Activated CD8-positive, alpha-beta memory T cell treated with anti-CD3 and anti-CD28 coated beads, Interleukin-2, amount 50 U/mL, for 4 hours (primary cell): ENCODE results near the gene ATP1A1.

ENCODE experiments used
- DNase-seq: peaks from one replicate; pipeline ENCODE4 v3.0.0-alpha.2; 2020

Gene ATP1A1

DNA sequence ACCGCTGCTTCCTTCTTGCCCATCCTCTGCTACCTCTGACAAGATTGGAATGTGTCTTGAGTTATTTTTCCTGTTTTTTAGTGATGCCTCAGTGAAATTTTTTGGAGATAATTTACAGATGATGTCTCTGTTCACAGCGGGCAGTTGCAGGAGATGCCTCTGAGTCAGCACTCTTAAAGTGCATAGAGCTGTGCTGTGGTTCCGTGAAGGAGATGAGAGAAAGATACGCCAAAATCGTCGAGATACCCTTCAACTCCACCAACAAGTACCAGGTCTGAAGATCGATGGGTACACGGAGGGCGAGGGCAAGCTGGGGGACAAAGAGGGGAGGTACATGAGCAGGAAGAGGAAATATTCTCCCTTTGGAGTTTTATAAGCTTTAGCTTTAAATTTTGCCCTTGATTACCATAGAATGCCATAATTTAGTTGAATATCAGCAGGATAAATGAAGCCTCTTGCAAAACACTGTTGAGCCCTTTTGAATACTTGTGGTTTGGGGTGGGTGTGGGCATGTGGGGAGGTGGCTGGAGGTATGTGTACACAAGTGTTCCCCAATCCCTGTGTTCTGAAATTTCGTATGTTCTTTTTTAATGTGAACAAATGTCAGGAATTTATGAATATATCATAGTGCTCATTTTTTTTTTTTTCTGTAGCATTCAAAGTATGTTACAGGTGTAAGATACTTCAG is 19.8 kb downstream of the ATP1A1 start:
- no peak for DNase-seq

DNA sequence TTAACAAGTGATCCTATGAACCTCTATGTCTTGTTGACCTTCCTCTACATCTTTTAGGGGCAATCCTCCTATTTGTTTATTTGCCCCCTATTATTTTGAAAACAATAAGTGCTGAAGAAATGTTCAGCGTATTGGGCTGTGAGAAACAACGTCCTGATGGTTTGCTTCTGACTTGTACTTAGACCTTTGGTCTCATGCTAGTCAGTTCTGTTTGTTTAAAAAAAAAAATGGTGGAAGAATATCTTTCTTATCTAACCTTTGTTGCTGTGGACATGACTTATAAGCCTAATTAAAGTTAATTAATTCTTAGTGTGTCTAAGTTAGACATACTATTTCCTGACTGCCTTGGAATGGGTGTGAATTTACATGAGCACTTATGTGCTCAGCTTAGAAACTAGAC is 20.7 kb downstream of the ATP1A1 start:
- DNase-seq = no peak

DNA sequence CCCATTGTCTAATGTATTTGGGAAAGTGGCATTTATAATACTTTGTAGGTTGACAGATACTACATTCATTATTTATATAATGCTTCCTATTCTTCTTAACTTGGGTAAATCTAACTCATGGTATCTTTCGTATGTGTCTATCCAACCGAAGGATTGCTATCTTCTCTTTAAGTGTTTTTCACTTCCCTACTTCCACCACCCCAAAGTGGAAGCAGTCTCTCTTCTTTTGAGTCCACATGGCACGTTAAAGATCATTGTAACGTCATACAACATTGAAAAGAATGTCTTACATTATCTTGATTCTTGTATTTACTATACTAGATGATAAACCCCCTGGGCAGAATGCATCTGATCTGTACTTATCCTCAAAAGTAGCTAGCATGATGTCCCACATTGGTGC is 21.2 kb downstream of the ATP1A1 start:
- no peak for DNase-seq

DNA sequence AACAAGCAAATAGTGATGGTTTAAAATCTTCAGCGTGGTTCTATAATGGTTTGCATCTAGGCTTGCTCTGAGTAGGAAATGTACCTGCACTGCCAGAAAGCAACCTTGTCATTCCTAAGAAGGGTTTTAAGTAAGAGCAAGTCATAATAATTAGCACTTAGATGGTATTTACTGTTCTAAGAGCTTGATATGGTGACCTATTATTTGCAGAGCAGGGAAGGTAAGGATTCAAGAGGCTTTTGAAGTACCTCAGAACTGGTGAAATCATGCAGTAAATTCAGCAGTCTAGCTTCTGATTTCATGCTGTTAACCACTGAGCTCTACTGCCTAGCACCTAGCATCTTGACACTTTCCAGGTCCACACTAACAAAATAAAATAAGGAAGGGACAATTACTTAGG is 23.7 kb downstream of the ATP1A1 start:
- no peak for DNase-seq

DNA sequence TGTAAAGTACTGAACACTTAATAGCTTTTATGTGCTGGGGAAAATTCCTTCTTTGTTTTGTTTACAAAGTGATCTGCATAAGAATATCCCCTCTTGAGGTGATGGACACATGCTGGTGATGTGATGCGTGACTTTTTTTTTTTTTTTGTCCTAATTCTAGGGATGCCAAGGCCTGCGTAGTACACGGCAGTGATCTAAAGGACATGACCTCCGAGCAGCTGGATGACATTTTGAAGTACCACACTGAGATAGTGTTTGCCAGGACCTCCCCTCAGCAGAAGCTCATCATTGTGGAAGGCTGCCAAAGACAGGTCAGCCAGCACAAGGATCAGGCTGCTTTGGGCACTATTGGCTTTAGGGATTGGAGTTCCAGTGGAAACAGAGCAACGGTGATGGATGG is 24.7 kb downstream of the ATP1A1 start:
- DNase-seq = no peak

DNA sequence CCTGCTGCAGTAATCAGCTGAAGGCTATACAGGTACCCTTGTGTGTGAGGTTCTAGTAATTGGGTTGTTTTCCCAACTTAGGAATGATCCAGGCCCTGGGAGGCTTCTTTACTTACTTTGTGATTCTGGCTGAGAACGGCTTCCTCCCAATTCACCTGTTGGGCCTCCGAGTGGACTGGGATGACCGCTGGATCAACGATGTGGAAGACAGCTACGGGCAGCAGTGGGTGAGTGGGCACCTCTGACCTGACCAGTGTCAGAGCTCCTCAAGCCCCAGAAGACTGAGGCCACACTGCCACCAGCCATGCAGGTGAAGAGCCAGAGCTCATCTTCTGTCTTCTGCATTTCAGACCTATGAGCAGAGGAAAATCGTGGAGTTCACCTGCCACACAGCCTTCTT is 27.7 kb downstream of the ATP1A1 start:
- DNase-seq = no peak

DNA sequence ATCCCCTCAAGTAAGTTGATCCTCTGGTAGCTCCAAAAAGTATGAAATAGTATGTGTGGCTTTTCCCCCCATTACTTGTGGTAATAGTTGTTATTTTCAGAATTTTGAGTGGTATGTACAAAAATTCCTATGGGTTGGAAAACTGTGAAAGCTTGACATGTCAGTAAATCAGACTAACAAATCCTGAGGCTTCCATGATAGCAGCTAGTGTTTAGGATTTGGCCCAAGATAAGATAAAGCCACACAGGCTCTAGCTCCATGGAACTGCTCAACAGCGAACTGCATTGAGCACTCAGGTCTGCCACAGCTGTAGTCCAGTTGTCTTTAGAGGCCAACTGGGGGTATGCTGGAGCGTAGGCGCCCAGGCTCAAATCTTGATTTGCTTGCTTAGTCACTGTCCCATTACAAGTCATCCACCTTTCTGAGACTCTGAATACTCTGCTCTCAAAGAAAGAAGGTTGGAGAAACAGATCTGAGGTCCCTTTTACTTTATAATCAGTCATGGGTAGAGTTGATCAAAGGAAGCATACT is 28.7 kb downstream of the ATP1A1 start:
- no peak for DNase-seq

DNA sequence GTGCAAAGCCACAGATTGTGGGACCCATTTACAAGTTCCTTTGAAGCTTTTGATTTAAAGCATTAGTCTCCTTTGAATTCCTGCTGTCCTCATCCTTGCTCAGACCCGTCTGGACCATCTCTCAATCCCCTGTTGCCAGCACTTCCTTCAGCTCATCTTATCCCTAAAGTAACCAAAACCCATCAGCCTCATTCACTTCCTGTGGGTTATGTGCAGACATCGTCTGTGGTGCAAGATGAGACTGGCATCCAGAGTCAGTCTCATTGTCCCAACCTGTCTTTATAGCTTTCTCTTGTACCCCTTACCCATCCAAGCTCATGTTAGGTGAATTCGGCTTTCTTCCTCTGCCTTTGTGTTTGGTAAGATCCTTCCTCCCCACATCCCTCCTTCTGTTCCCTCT is 29.3 kb downstream of the ATP1A1 start:
- DNase-seq = no peak

DNA sequence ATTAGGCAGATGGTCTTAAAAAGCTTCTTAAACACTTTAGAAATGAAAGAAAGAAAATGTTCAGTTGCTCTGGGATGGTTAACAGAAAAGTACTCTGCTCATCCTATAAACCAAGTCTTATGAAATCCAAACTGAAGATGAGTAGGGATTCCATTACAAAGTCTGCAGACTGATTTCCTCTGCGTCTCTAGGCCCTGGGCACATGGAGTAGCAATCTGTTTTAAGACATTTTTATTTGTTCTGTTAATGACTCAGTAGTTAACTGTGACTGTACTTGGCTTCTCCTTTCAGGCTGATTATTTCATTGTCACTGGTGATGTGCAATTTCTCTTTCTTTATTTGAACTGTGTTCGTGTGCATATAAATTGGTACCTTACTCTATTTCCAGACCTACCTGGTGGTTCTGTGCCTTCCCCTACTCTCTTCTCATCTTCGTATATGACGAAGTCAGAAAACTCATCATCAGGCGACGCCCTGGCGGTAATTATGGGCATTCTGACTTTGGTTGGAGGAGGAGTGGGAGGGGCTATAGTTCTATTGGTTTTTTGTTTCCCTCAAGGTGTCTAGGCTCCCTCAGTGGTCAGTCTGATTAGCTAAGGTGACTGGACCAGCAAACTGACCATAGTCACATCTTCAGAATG is 30.6 kb downstream of the ATP1A1 start:
- no peak for DNase-seq

DNA sequence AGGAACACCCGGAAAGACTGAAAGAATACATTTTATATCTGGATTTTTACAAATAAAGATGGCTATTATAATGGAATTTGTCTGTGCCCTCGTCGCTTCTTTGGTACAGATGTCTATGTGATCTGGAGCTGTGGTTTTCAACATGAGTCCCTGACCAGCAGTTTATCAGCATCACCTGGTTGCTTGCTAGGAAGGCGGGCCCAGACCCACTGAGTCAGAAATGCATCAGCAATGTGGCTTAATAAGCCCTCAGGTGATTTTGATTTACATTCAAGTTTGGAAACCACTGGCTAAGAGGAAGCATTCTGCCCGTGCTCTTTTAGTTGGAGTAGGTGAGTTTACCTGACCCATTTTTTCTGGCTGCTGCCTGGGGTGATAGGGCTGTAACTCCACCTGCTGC is 31.7 kb downstream of the ATP1A1 start:
- no peak for DNase-seq

DNA sequence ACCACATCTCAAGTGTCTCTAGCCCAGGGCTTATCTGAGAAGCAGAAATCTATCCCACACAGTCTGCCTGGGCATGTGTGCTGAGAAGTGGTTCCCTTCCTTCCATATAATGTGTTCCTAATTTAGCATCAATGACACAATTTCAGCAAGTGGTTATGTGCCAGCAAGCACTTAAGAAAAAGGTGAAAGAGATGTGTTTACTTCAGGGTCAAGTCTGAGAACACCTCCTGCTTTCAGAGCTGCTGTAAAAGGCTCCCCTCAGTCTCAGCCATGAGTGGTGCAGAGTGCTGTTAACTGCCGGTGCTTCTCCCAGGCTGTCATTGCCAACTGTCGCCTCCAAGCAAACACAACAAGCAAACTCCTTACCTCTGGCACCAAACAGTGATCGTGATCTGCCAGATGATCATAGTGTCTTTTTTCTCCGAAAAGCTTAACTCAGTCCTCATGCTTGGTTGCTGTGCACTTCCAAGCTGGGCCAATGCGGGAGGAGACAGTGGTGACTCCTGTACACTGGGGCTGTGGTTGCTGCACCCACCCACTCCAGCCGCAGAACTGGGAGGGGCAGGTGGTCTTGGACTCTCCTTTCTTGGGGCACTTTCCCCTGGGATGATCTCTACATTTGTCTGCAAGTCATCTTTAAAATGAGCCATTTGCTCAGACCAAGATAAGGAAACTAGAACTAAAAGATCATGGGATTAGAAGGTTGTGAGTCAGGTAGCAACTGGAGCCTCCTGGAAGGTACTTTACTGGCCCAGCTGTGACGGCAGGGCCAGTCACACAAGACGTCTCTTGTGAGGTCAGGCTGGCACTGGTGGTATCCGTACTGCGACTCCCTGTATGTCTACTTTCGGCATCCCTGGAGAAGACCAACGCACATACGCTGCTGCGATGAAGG is 32.4 kb downstream of the ATP1A1 start:
- DNase-seq = no peak

DNA sequence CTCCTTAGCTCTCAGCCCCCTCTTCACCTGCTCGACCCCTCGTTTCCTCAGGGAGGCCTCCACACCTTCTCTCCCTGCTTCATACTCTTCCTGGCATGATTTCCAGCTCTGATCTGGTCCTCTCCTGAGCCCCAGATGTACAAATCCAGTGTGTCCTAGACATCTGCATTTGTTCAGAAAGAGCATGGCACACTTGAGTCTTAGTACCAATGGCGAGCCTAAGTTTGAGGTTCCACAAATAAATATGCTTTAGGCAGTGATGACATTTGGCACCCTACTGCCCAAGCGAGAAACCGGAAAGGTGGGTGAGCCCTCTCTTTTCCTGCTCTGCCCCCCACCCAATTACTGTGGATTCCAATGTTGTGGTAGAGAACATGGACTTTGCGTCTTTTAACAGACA is 34.0 kb downstream of the ATP1A1 start:
- no peak for DNase-seq

DNA sequence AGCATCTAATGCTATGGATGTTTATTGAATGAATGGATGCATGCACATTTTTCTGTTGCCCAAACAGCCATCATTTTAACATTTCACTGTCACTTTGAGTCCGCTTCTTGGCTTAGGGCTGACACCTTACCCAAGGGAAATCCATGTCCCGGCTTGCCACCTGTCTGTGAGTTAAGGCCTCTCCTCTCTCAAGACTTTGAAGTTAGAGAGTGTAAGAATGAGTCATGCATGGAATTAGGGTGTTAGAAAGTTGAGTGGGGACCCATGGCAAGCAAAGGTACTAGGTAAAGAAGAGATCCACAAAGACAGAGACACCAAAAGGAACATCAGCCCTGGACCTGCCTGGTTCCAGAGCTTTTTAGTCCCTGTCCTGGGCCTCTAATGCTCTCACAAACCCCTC is 35.1 kb downstream of the ATP1A1 start:
- no peak for DNase-seq

DNA sequence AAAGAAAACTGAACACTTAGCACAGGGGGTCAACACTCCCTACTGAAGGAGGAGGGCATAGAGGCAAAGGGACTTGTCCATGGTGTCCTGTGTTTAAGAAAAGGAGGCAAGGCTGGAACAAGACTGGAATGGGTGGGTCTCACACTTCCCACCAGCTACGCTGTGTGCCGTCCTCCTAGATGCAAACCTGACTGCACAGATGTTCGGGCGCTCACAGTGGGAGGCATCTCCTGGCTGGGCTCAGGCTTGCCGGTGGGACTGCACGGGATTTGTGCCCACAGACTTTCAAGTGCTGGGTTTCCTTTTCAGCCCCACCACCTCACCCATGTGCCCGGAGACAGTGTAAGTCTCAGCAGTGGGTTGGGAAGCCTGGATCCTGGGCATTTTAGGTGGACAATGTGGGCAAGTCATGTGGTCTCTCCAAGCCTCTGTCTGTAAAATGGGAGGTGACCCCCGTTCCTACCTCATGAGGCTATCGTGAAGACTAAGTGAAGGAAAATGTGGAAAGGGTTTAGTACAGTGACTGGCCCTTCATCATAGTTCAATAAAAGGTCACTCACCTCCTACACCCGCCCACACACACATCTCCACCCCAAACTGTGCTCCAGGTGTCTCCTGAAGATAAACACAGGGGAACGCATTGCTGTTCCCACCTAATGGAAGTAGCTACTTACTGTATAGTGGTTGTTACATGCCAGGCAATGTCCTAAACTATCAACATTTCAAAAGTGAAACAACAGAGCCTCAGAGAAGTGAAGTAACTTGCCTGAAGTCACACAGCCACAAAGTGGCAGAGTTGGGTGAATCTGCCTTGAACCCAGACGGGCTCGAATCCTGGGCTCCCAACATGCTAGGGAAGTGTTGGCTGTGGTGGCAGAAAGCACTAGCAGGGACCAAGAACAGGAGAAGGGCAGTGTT is 36.0 kb downstream of the ATP1A1 start:
- no peak for DNase-seq

DNA sequence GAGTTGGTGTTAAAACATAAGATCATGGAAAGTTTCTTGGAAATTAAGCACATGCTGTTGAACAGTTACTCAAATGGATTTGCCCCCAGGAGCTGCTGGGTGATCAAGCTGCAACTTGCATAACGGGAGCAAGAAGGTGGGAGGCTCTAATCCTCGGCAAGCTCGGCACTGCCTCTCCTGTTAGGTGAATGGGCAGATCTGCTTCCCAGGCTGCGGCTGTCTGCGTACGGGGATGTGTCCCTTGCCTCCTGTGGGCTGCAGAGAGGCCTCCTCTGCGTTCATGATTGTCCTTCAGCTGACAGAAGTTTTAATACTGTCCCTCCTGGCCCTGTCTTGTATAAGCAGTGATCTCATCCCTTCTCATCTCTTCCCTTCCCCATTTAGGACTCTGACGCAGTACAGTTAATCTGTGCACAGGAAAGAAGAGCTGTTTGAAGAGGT is 36.7 kb downstream of the ATP1A1 start:
- DNase-seq = no peak

DNA sequence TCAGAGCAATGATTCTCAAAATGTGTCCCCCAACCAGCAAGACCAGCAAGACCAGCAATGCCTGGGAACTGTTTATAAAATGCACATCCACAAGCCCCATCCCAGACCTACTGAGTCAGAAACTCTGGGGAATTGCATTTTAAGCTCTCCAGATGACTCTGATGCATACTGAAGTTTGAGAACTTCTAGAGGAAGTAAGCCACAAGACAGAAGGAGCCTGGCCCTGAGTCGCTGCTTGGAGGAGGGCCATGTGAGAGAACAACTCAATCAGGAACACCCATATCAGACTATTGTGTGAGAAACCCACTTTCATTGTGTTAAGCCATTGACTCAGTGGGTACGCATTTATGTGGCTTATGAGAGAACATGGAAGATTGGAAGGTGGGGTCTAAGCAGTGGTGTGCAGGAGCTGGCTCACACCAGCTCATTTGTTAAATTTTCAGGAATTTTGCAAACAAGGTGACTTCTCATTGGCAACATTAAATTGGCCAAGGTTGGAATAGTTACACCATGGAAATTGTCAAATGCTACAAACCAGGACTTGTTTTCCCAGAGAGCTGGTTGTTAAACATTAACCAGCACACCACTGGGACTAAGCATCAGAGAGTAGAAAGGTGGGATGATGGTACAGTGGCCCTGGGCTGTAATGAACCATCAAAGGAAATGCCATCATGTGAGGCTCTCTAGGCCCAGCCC is 38.9 kb downstream of the ATP1A1 start:
- DNase-seq = no peak

DNA sequence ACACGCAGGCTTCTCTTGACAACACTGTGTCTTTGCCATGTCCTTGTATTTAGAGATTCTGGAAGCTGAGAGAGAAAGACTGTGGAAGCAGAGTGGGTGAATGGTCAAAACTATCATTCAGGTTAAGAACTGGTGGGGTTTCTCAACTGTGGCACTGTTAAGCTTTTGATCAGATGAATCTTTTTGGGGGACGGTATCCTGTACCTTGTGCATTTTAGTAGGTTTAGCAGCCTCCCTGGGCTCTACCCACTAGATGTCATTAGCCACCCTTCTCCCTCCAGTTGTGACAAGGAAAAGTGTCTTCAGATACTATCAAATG is 39.4 kb downstream of the ATP1A1 start:
- no peak for DNase-seq

DNA sequence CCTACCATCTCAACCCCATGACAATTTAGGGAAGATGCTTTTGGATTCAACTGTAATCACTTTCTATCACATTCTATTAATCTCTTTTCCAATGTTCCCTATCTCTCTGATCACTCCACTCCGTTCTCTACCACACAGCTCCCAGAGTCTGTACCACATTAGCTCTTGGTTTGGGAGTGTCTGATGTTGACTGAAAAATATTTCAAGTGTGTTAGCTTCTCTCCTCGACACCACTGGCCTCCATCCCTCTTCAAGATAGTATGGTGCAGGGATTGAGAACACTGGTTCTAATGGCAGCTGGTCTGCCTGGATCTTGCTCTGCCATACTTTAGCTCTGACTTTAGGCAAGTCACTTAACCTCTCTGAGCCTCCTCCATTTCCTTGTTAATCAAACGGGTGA is 39.9 kb downstream of the ATP1A1 start:
- no peak for DNase-seq

DNA sequence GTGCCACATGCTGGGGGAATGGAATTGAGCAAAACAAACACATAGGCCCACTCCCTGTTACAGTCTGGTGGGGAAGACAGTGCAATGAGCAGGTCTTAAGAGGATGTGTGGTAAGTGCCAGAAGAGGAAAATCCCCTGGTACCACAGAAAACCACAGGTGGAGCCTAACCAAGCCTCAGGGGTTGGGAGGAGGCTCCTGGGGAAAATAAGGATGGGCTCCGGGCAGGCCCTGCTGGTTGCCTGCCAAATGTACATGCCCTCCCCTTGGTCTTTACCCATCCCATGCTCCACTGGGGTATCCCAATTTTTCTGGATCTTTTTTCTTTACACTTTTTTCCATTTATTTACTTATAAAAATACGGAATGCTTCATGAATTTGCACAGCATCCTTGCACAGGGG is 40.4 kb downstream of the ATP1A1 start:
- DNase-seq = no peak

DNA sequence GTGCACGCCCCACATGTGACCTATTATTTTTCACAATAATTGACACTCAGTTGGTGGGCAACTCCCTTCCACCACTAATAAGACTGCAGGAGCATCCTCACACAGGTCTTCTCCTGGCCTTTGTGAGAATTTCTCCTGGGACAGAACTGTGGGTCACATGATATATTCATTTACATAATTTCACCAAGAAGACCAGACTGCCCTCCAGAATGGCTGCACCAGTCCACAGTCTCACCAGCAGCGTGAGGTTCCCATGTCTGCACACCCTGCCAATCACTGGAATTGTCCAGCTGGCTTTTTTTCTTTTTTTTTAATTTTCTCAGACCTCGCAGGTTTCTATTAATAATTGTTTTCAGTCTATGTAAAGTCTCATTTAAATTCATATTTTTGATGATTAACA is 41.3 kb downstream of the ATP1A1 start:
- DNase-seq = no peak

DNA sequence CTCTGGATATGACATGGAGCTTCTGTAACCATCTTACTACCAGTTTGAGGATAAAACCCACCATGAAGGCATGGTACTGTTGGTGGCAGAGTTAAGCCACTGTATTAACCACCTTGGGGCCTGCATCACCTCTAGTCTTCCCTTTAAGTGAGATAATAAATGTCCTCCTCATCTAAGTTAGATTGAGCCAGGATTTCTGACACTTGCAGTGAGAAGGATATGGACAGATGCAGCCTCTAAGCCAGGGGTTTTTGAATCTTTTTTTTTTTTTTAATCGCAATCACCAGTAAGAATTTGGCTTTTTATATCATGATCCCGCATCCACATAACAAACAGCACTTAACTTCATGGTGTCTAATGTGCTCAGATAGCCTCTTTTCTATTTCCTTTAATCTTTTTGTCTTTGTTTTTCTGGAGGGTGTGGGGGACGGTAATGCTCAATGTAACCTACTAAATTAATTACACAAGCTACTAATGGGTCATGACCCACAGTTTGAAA is 42.2 kb downstream of the ATP1A1 start:
- no peak for DNase-seq
